ENCODE measurements around the gene CEP128.

The CEP128 gene

GRCh38 chr14:80713076-80713850, 228.3 kb downstream of the CEP128 start:
- H3K4me2 ChIP-seq (ENCODE audit: low read length): no peak overlapping the region
- no peaks in the 10 kb centered on the region for H3K4me1 ChIP-seq (ENCODE audit: low read length)
- H4K20me1 ChIP-seq (ENCODE audit: insufficient read depth, low read length): no peaks in the 10 kb centered on the region
- H3K9ac ChIP-seq (ENCODE audit: low read length): no peak overlapping the region
- no peak overlapping the region for H3K4me3 ChIP-seq (ENCODE audit: low read length)
- H3K27me3 ChIP-seq (ENCODE audit: low read depth, low read length): no peaks in the 10 kb centered on the region
- no peaks in the 10 kb centered on the region for H3K79me2 ChIP-seq (ENCODE audit: low read length)
- H2AFZ ChIP-seq (ENCODE audit: low read depth, low read length): no peak overlapping the region
- no peaks in the 10 kb centered on the region for H3K36me3 ChIP-seq (replicated peaks; ENCODE audit: low read depth, low read length)
- H3K9me3 ChIP-seq (ENCODE audit: insufficient read depth, low read length): no peaks in the 10 kb centered on the region
- no peak overlapping the region for H3K27ac ChIP-seq (ENCODE audit: low read length)
- TF ChIP-seq EZH2phosphoT487 (IDR thresholded peaks at IDR 0.05; ENCODE audit: low read depth): no peak
- no peak for TF ChIP-seq CTCF (IDR thresholded peaks at IDR 0.05; ENCODE audit: low read depth, low read length)

GRCh38 chr14:80705241-80705980, 236.1 kb downstream of the CEP128 start:
- Histone ChIP-seq H3K27ac (ENCODE audit: low read length) (no peak overlapping the region), H4K20me1 (ENCODE audit: insufficient read depth, low read length) (no peaks in the 10 kb centered on the region), H3K4me2 (ENCODE audit: low read length) (no peak overlapping the region)

GRCh38 chr14:80700601-80701000, 240.9 kb downstream of the CEP128 start:
- no peak overlapping the region for H2AFZ ChIP-seq (ENCODE audit: low read depth, low read length)
- no peaks in the 10 kb centered on the region for H3K27me3 ChIP-seq (ENCODE audit: low read depth, low read length)
- no peaks in the 10 kb centered on the region for H3K36me3 ChIP-seq (replicated peaks; ENCODE audit: low read depth, low read length)
- H3K4me2 ChIP-seq (ENCODE audit: low read length): no peak overlapping the region
- H3K9me3 ChIP-seq (ENCODE audit: insufficient read depth, low read length): no peaks in the 10 kb centered on the region
- TF ChIP-seq CTCF (IDR thresholded peaks at IDR 0.05; ENCODE audit: low read depth, low read length) (no peak), EZH2phosphoT487 (IDR thresholded peaks at IDR 0.05; ENCODE audit: low read depth) (no peak)
- H3K9ac ChIP-seq (ENCODE audit: low read length): no peak overlapping the region
- H3K4me1 ChIP-seq (ENCODE audit: low read length): peaks cover 10% of the 10 kb centered on the region
- H4K20me1 ChIP-seq (ENCODE audit: insufficient read depth, low read length): peaks cover 5% of the 10 kb centered on the region
- no peak overlapping the region for H3K4me3 ChIP-seq (ENCODE audit: low read length)
- no peak overlapping the region for H3K27ac ChIP-seq (ENCODE audit: low read length)
- H3K79me2 ChIP-seq (ENCODE audit: low read length): no peaks in the 10 kb centered on the region

More at GRCh38 chr14:80705241-80705980, 236.1 kb downstream of the CEP128 start:
- Histone ChIP-seq H3K36me3 (replicated peaks; ENCODE audit: low read depth, low read length) (no peaks in the 10 kb centered on the region), H3K9me3 (ENCODE audit: insufficient read depth, low read length) (no peaks in the 10 kb centered on the region), H3K79me2 (ENCODE audit: low read length) (no peaks in the 10 kb centered on the region), H3K4me3 (ENCODE audit: low read length) (no peak overlapping the region), H3K4me1 (ENCODE audit: low read length) (no peaks in the 10 kb centered on the region), H3K27me3 (ENCODE audit: low read depth, low read length) (no peaks in the 10 kb centered on the region), H3K9ac (ENCODE audit: low read length) (no peak overlapping the region), H2AFZ (ENCODE audit: low read depth, low read length) (no peak overlapping the region)
- TF ChIP-seq EZH2phosphoT487 (IDR thresholded peaks at IDR 0.05; ENCODE audit: low read depth) (no peak), CTCF (IDR thresholded peaks at IDR 0.05; ENCODE audit: low read depth, low read length) (no peak)

GRCh38 chr14:80699861-80700260, 241.7 kb downstream of the CEP128 start:
- Histone ChIP-seq H3K27ac (ENCODE audit: low read length) (no peak overlapping the region), H3K4me1 (ENCODE audit: low read length) (peaks cover 12% of the 10 kb centered on the region), H4K20me1 (ENCODE audit: insufficient read depth, low read length) (peaks cover 5% of the 10 kb centered on the region), H3K9me3 (ENCODE audit: insufficient read depth, low read length) (no peaks in the 10 kb centered on the region), H3K9ac (ENCODE audit: low read length) (no peak overlapping the region), H3K36me3 (replicated peaks; ENCODE audit: low read depth, low read length) (no peaks in the 10 kb centered on the region), H3K4me3 (ENCODE audit: low read length) (no peak overlapping the region), H3K27me3 (ENCODE audit: low read depth, low read length) (no peaks in the 10 kb centered on the region), H3K79me2 (ENCODE audit: low read length) (no peaks in the 10 kb centered on the region), H2AFZ (ENCODE audit: low read depth, low read length) (no peak overlapping the region), H3K4me2 (ENCODE audit: low read length) (no peak overlapping the region)
- TF ChIP-seq EZH2phosphoT487 (IDR thresholded peaks at IDR 0.05; ENCODE audit: low read depth): no peak
- no peak for TF ChIP-seq CTCF (IDR thresholded peaks at IDR 0.05; ENCODE audit: low read depth, low read length)
